SH-SY5Y (cell line): ENCODE data around the gene GPR15LG.

Experiments
- GATA2 ChIP-seq: IDR thresholded peaks from 2 replicates; pipeline ENCODE4 v1.6.1; 2011; ENCODE audit warnings: mild to moderate bottlenecking, low read depth, low read length
- GATA3 ChIP-seq: IDR thresholded peaks from 2 replicates; pipeline ENCODE4 v1.6.1; 2011; ENCODE audit warnings: low read depth, mild to moderate bottlenecking, low read length, moderate library complexity

Gene GPR15LG

DNA sequence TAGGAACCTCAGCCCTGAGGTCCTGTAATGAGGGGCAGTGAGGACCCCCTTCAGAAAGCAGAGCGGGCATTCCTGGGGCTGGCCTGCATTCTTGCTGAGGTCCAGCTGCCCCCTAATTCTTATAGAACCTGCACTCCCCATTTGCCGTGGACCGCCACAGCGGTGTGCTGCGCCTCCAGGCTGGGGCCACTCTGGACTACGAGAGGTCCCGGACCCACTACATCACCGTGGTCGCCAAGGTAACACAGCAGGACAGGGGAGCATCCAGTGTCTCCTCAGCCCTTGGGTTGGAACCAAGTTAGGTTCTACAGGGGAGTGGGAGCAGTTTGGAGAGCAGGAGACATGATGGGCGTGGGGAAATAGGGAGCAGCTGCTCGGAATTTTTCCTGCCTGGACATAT is 28.1 kb downstream of the GPR15LG start:
- no peak for TF ChIP-seq GATA3
- TF ChIP-seq GATA2, result no peak

DNA sequence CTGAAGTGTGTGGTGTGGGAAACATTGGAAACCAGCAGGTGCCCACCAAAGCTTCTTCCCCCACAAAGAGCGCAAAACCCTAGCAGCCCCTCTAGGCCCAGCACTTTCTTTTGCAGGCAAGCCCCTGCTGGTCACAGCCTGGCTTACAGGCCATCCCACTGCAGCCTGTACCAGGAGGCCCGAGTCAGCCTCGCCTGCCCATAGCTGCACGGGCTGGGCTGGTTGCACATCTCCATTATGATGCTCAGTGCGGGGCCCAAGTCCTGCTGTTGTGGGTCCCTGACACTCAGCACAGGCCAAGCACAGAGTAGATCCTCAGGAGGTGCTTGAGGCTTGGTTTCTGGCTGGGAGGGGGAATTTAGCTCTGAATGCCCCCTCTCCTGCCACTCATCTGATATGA is 28.7 kb downstream of the GPR15LG start:
- TF ChIP-seq GATA3, result no peak
- no peak for TF ChIP-seq GATA2

DNA sequence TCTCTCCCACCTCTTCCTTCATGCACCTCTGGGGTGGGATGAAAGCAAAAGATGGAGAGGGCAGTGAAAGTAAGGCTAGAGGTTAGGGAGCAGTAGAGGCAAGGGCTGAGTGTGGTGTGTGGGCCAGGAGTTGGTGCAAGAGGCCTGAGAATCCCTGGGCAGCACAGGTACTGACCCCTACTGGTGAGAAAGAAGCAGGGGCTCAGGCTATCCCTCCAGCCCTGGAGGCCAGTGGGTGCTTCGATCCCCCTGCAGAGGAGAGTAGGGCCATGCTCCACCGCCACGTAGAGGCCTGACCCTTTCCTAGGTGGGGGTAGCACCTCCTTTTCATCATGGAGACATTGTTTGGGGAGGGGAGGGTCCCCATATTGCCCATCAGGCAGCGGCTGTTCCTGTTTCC is 30.5 kb downstream of the GPR15LG start:
- TF ChIP-seq GATA3, result no peak

DNA sequence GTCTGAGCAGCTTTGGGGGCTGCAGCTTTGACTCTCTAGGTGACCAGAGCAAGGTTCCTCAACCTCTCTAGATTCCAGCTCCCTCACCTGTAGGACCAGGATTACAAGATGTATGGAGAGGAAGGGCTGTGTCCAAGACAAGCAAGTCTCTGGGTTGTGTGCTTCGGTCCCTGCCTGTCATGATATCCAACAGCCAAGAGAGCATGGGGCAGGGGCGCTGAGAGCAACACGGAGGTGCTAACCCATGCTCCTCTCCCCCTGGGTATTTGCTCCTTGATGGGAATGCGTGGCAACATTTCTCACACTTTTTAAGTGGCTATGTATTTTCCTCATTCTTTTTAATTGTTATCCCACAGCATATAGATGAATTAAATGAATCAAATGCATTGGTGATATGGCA is 31.0 kb downstream of the GPR15LG start:
- no peak for TF ChIP-seq GATA3
- no peak for TF ChIP-seq GATA2

DNA sequence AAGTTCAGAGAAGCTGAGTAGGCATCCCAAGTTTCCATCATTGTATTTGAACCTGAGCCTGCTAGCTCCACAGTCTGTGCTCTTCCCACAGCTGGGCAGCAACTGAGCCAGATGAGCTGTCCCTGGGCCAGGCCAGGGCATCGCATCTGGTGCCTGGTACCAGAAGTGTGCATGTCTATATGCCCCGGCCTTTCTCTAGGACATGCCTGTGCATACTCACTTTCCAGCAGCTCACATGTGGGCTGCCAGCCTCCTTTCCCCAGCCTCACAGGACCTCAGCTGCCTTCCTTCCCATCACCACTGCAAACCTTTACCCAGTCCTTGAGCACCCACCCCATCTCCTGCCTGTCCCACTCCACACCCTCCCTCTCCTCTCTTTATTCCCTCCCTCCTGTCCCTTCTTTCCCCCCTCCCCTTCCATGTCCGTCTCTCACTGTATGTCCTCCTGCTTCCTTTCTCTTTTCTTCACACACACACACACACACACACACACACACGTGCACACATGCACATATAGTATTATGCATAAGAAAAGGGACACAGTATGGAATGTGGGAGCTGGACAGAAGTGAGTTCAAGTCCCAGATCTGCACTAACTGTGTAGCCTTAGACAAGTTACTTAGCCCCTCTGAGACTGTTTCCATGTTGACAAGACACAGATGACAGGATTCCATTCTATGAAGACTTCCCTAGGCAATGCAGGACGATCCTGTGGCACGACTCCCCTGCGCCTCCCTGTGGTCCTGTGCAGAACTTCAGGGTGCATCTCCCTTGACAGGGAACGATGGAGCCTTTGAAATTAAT is 31.6 kb downstream of the GPR15LG start:
- TF ChIP-seq GATA3, result no peak
- no peak for TF ChIP-seq GATA2

DNA sequence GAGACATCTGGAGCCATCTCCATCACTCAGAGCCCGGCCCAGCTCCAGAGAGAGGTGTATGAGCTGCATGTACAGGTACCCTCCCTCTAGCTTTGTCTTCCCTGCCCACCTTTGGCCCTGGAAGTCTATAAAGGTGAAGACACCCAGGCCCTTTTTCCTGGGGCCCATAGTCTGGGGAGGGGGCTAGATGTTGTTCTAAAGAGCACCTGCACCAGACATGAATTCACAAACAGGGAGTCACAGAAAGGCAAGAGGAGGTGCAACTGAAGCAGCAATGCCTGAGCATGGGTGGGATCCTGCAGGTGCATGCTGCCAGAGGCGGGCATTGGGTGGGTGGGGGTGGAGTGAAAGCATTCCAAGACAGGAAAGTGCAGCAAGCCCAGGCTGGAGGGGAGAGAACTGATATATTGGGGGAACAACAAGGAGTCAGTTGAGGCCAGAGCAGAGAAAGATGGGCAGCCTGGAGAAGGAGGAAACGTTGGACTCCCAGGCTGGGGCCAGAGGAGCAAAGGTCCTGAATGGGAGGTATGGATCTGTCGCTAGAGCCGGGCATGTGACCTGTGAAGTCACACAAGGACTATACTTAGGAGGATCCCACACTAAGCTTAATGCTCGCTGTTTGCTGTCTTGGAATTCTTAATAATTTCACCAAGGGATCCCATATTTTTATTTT is 32.4 kb downstream of the GPR15LG start:
- TF ChIP-seq GATA3 (no peak), GATA2 (no peak)

DNA sequence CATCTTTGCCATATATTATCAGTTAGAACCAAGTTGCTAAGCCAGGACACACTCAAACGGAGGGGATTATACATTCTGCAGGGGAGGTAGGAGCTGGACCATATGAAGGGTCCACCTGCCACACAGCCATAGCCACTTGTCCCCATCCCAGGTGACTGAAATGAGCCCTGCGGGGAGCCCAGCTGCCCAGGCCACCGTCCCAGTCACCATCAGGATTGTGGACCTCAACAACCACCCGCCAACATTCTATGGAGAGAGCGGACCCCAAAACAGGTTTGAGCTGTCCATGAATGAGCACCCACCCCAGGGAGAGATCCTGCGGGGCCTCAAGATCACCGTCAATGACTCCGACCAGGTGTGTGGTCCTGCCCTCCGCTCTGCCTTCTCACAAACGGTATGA is 34.4 kb downstream of the GPR15LG start:
- no peak for TF ChIP-seq GATA3
- no peak for TF ChIP-seq GATA2

DNA sequence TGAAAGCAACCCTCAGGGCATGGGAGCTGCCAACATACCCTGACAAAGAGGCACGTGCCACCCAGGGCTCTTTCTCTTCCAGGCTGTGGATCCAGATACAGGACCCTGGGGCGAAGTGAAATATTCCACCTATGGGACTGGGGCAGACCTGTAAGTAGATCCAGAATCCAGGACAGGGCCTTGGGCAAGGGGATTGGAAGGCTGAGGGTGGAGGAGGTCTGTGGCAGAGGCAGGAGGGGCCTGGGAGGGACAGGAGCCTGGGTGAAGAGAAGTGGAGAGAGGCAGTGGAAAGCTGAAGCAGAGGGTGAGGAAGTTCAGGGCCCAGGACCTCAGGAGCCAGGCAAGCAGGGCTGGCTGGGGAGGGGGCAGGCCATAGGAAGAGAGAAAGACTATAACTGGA is 38.0 kb downstream of the GPR15LG start:
- TF ChIP-seq GATA2 (no peak), GATA3 (no peak)

DNA sequence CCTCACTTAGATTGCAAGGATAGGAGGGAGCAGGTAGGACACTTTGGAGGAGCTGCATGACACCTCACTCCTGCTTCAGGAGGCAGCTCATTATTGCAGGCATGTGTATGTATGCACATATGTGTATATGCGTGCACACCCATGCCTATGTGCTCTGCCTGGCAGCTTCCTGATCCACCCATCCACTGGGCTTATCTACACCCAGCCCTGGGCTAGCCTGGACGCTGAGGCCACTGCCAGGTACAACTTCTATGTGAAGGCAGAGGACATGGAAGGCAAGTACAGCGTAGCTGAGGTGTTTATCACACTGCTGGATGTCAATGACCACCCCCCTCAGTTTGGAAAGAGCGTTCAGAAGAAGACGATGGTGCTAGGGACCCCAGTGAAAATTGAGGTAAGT is 38.4 kb downstream of the GPR15LG start:
- TF ChIP-seq GATA2 (no peak), GATA3 (no peak)

DNA sequence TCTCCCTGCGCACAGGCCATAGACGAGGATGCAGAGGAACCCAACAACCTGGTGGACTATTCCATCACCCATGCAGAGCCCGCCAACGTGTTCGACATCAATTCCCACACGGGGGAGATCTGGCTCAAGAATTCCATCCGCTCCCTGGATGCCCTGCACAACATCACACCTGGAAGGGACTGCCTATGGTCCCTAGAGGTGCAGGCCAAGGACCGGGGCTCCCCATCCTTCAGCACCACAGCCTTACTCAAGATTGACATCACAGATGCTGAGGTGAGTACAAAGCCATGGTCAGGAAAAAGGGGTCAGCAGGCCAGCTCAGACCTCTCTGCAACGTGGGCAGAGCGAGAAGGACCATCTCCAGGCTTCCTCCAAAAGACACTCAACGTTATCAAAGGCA is 39.5 kb downstream of the GPR15LG start:
- TF ChIP-seq GATA3 (no peak), GATA2 (no peak)

DNA sequence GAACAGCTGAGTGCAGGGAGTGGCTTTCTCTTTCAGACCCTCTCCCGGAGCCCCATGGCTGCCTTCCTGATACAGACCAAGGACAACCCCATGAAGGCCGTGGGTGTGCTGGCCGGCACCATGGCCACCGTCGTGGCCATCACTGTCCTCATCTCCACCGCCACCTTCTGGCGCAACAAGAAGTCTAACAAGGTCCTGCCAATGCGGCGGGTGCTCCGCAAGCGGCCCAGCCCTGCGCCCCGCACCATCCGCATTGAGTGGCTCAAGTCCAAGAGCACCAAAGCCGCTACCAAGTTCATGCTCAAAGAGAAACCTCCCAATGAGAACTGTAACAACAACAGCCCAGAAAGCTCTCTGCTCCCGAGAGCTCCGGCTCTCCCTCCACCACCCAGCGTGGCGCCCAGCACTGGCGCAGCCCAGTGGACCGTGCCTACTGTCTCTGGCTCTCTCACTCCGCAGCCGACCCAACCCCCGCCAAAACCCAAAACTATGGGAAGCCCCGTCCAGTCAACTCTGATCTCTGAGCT is 40.5 kb downstream of the GPR15LG start:
- TF ChIP-seq GATA2 (no peak), GATA3 (no peak)

DNA sequence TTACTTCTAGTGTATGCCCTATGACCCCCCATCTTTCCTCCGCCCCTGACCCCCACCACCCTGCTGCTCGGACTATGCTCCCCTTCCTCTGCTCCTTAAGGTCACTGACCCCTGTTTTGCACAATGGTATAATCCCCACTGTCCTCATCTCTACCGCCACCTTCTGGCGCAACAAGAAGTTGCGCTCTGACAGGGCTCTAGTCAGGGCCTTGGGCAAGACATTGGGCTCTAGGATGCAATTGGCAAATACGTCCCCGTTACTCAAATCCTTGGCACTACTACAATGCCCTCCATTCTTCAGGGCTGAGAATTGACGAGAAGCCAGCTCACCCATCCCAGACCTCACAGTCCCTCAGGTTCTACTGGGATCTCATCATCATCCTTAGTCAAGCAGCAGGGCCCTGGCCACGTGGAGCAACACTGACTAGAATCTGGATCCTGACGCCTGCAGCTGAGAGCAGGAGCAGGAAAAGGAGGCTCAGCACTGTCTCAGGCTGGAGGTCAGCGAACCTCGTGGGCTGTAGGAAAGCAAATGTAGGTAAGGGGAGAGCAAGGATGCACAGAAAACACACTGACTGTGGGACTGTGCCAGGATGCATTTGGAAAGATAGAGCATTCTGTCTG is 41.1 kb downstream of the GPR15LG start:
- TF ChIP-seq GATA2 (no peak), GATA3 (no peak)

DNA sequence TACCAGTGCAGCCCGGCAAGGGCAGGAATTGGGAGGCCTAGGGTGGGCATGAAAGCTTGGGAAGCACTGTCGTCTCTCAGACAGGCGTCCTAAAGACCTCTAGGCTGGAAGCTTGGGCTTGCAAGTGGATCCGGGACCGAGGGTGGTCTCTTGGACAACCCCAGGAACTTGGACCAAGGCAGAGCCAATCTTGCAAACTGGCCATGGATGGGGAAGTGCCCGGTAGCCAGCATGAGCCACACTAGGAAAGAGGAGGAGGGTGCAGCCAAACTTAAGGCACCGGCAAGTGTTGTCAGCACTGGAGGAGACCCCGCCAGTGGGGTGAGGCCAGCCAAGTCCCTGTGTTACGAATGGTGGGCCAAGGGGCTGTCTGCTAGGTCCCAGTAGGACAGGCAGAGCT is 43.2 kb downstream of the GPR15LG start:
- no peak for TF ChIP-seq GATA2
- no peak for TF ChIP-seq GATA3

DNA sequence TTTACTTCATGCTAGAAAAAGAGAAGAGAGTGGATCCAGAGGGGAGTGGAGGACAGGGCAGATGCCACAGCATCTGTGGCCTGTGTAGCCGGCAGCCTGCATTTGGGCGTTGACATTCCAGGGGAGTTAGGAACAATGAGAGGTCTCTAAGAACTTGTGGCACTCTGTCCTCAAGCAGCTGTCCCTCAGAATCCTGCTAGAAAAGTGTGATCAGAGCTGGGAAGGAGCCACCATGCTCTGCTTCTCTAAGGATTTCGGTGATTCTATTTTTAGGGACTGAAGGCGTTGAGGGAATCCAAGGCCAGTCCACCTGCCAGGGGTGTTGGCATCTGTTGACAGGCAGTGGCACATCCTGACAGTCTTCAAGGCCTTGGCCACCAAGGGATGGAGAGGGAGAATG is 44.1 kb downstream of the GPR15LG start:
- TF ChIP-seq GATA3, result no peak
- TF ChIP-seq GATA2, result no peak

DNA sequence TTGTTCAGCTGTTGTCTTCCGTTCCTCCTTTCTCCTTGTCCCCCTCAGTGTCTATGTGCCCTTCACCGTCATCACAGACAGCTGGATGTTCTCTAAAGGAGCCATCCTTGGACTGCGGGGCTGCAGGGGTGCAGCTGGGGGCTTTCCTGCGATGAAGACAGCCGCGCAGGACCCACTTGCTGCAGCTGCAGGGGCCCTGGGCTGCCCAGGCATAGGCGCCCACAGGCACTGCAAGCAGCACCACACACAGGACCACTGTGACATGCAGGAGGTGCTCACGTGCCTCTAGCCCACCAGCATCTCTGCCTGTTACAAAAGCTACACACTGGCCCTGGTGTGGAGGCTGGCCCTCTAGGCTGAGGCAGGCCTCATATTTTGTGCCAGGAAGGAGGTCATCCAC is 48.3 kb downstream of the GPR15LG start:
- no peak for TF ChIP-seq GATA3
- TF ChIP-seq GATA2, result no peak
